Measurements from ENCODE around the gene TMEM106C. TPM values are rescaled to one million over a fixed set of nuclear protein-coding genes. Genes with fewer than 3 reads are reported as not detected.

TMEM106C gene
- total RNA-seq, 1 donor from 2014 or later, result 24.0 TPM

GRCh38 chr12:47947341-47947740, 16.1 kb upstream of the TMEM106C start:
- DNase-seq, result no peak
- no peaks in the 10 kb centered on the region for H3K4me1 Mint-ChIP-seq (ENCODE audit: low read depth, unreplicated experiment)
- TF ChIP-seq CTCF (IDR thresholded peaks at IDR 0.05; ENCODE audit: partially characterized antibody, unreplicated experiment), result no peak
- no peaks in the 10 kb centered on the region for H3K36me3 Mint-ChIP-seq (ENCODE audit: unreplicated experiment)
- peaks cover 13% of the 10 kb centered on the region for H3K27me3 Mint-ChIP-seq (ENCODE audit: unreplicated experiment)
- no peak overlapping the region for H3K4me3 Mint-ChIP-seq (ENCODE audit: unreplicated experiment)
- no peak overlapping the region for H3K27ac Mint-ChIP-seq (ENCODE audit: unreplicated experiment)
- peaks cover 6% of the 10 kb centered on the region for H3K9me3 Mint-ChIP-seq (ENCODE audit: unreplicated experiment)

GRCh38 chr12:47949441-47950341, 13.7 kb upstream of the TMEM106C start:
- peak; percentile 85 for DNase-seq
- H3K27ac Mint-ChIP-seq (ENCODE audit: unreplicated experiment), result no peak overlapping the region
- no peak overlapping the region for H3K4me3 Mint-ChIP-seq (ENCODE audit: unreplicated experiment)
- peaks cover 4% of the 10 kb centered on the region for H3K9me3 Mint-ChIP-seq (ENCODE audit: unreplicated experiment)
- H3K36me3 Mint-ChIP-seq (ENCODE audit: unreplicated experiment), result no peaks in the 10 kb centered on the region
- TF ChIP-seq CTCF (IDR thresholded peaks at IDR 0.05; ENCODE audit: partially characterized antibody, unreplicated experiment), result peak; percentile 92
- H3K4me1 Mint-ChIP-seq (ENCODE audit: low read depth, unreplicated experiment), result no peaks in the 10 kb centered on the region
- peaks cover 7% of the 10 kb centered on the region for H3K27me3 Mint-ChIP-seq (ENCODE audit: unreplicated experiment)

- no peak for TF ChIP-seq CTCF (IDR thresholded peaks at IDR 0.05; ENCODE audit: partially characterized antibody, unreplicated experiment)
- Mint-ChIP-seq H3K4me1 (ENCODE audit: low read depth, unreplicated experiment) (no peaks in the 10 kb centered on the region), H3K27ac (ENCODE audit: unreplicated experiment) (no peak overlapping the region), H3K27me3 (ENCODE audit: unreplicated experiment) (peaks cover 6% of the 10 kb centered on the region), H3K9me3 (ENCODE audit: unreplicated experiment) (peaks cover 4% of the 10 kb centered on the region), H3K4me3 (ENCODE audit: unreplicated experiment) (no peak overlapping the region), H3K36me3 (ENCODE audit: unreplicated experiment) (no peaks in the 10 kb centered on the region)
- DNase-seq, result no peak
These were observed 12.4 kb upstream of the TMEM106C start for GRCh38 chr12:47950856-47951468.

GRCh38 chr12:47954058-47954457, 9.3 kb upstream of the TMEM106C start:
- no peak for DNase-seq
- H3K4me3 Mint-ChIP-seq (ENCODE audit: unreplicated experiment), result no peak overlapping the region
- no peak for TF ChIP-seq CTCF (IDR thresholded peaks at IDR 0.05; ENCODE audit: partially characterized antibody, unreplicated experiment)
- H3K36me3 Mint-ChIP-seq (ENCODE audit: unreplicated experiment), result peaks cover 18% of the 10 kb centered on the region
- peaks cover 7% of the 10 kb centered on the region for H3K9me3 Mint-ChIP-seq (ENCODE audit: unreplicated experiment)
- no peaks in the 10 kb centered on the region for H3K4me1 Mint-ChIP-seq (ENCODE audit: low read depth, unreplicated experiment)
- H3K27me3 Mint-ChIP-seq (ENCODE audit: unreplicated experiment), result peaks cover 3% of the 10 kb centered on the region
- H3K27ac Mint-ChIP-seq (ENCODE audit: unreplicated experiment), result no peak overlapping the region
